Measurements from ENCODE around the gene PRDX2. TPM values are rescaled to one million over a fixed set of nuclear protein-coding genes. Genes with fewer than 3 reads are reported as not detected.

Gene PRDX2
- total and polyA plus RNA-seq, 2 experiments from 2014 or later = 346 to 465 TPM

GRCh38 chr19:12767666-12768065 lies 33.9 kb downstream of the PRDX2 start:
- Histone ChIP-seq H2AFZ (no peak overlapping the region), H3K4me1 (ENCODE audit: insufficient read depth) (peaks cover 9% of the 10 kb centered on the region; the same call in 1 of the 2 replicates), H3K4me2 (no peak overlapping the region), H3K79me2 (replicated peaks; ENCODE audit: insufficient read depth) (0 out of 2 replicates have a peak, but pooled peaks cover 3% of the 10 kb centered on the region), H3K27me3 (ENCODE audit: insufficient read depth) (no peaks in the 10 kb centered on the region), H3F3A (replicated peaks; ENCODE audit: low read depth) (peaks cover 27% of the 10 kb centered on the region), H3K9me2 (ENCODE audit: insufficient read depth) (no peaks in the 10 kb centered on the region), H3K27ac (ENCODE audit: low read depth) (no peak overlapping the region), H4K20me1 (replicated peaks; ENCODE audit: insufficient read depth) (no peaks in the 10 kb centered on the region; the same call in 1 of the 2 replicates), H3K36me3 (ENCODE audit: insufficient read depth) (0 out of 2 replicates have a peak, but pooled peaks cover 9% of the 10 kb centered on the region), H3K4me3 (no peak overlapping the region)
- peaks cover 3% of the 10 kb centered on the region; the same call in 2 of the 3 replicates for H3K9me3 Mint-ChIP-seq
- DNase-seq (ENCODE audit: low spot score) = no peak
- H3K27ac Mint-ChIP-seq = no peak overlapping the region
- peaks cover 15% of the 10 kb centered on the region for H3K4me1 Mint-ChIP-seq
- no peak for TF ChIP-seq ETS1 (IDR thresholded peaks at IDR 0.05)
- no peak for TF ChIP-seq EZH2phosphoT487 (IDR thresholded peaks at IDR 0.05; ENCODE audit: unreplicated experiment)
- TF ChIP-seq CTCF (conservative IDR thresholded peaks at IDR 0.05; ENCODE audit: low read depth in 2 of 2) = no peak
- no peak for TF ChIP-seq NANOG (IDR thresholded peaks at IDR 0.05; ENCODE audit: borderline replicate concordance)
- no peak for TF ChIP-seq POLR2AphosphoS5 (IDR thresholded peaks at IDR 0.05; ENCODE audit: low read depth)
- TF ChIP-seq JUNB (IDR thresholded peaks at IDR 0.05; ENCODE audit: unreplicated experiment) = no peak
- TF ChIP-seq REST (IDR thresholded peaks at IDR 0.05; ENCODE audit: unreplicated experiment) = no peak
- TF ChIP-seq ZNF114 (CRISPR knock-in tag; IDR thresholded peaks at IDR 0.05) = no peak
- TF ChIP-seq EZH2 (IDR thresholded peaks at IDR 0.05; ENCODE audit: low read depth, unreplicated experiment) = no peak
- no peak for TF ChIP-seq CREB1 (CRISPR knock-in tag; IDR thresholded peaks at IDR 0.05; ENCODE audit: low read depth)
- no peak for TF ChIP-seq ZNF462 (CRISPR knock-in tag; IDR thresholded peaks at IDR 0.05)
- no peak for TF ChIP-seq ZNF331 (CRISPR knock-in tag; IDR thresholded peaks at IDR 0.05; ENCODE audit: low read depth)
- TF ChIP-seq STAT1 (IDR thresholded peaks at IDR 0.05; ENCODE audit: unreplicated experiment) = no peak
- H3K27me3 Mint-ChIP-seq (ENCODE audit: insufficient read depth, low read depth, poor library complexity) = peaks cover 28% of the 10 kb centered on the region
- H3K36me3 Mint-ChIP-seq (ENCODE audit: low read depth) = peaks cover 55% of the 10 kb centered on the region
- ATAC-seq = no peak
- H3K4me3 Mint-ChIP-seq = no peak overlapping the region
